Left ventricle myocardium superior (tissue), 1 donor: ENCODE data around the gene MBD6. TPM values are rescaled to one million over a fixed set of nuclear protein-coding genes. Genes with fewer than 3 reads are reported as not detected.
A peak's percentile ranks its signal among the peaks of the same experiment; 100 is the strongest.

Experiments
- ATAC-seq: fragments of 200-7000 bp; cut with Tn5 transposase; one replicate; pipeline ENCODE4 v1.9.1; 2020; ENCODE audit warnings: mild to moderate bottlenecking, moderate library complexity
- DNase-seq: peaks from one replicate; pipeline ENCODE4 v3.0.0-alpha.2; 2020
- intact Hi-C: fragments of 100-400 bp; cut with micrococcal nuclease; formaldehyde crosslinking; loops from one replicate; pipeline ENCODE4 v1.11.0; 2022
- total RNA-seq: library from RNA; stranded (reverse); fragmentation: NEBNext Ultra II Directional; extraction: Animal tissue kit (Norgen Biotek cat#: 25700); gene quantifications from one replicate; pipeline ENCODE4 v1.2.1, GENCODE V29; 2021
- donor health status: DM: no; HTN: yes; CAD: no; lungs with severe emphysema.

MBD6 gene
- total RNA-seq, 1 donor from 2014 or later = 35.2 TPM

DNA sequence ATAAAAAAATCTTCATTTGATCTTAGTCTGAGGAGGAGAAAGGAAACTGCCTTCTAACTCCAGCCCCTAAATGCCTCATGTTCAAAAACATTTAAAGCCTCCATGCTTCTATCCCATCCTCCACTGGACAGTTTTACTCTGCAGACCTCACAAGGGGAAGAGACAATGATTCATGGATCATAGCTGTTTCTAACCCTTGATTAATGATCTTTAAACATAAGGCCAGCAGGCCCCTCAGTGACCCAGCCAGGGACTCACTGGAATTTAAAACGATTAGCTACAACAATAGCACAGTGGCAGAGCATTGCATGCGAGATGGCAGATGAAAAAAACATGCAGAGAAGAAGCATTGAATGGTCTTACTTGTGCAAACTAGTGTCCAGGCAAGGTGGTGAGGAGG, 18.4 kb downstream of the MBD6 start:
- DNase-seq (no peak), ATAC-seq (no peak)
- intact Hi-C loops = no loop called here

DNA sequence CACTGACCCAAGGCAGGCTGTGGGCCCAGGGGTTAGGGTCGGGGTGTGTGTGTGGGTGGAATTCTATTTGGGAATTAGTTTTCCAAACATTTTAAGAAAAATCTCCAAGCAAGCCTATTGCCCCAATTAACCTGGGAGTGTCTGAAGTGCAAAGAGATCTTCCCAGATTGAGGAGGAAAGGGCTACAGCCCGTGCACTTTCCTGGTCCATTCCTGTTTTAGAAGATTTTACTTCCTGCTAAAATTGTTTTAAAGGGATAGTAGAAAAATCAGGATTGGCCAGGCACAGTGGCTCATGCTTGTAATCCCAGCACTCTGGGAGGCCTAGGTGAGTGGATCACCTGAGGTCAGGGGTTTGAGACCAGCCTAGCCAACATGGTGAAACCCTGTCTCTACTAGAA, 19.1 kb downstream of the MBD6 start:
- intact Hi-C loops = no loop called here
- ATAC-seq (no peak), DNase-seq (no peak)

DNA sequence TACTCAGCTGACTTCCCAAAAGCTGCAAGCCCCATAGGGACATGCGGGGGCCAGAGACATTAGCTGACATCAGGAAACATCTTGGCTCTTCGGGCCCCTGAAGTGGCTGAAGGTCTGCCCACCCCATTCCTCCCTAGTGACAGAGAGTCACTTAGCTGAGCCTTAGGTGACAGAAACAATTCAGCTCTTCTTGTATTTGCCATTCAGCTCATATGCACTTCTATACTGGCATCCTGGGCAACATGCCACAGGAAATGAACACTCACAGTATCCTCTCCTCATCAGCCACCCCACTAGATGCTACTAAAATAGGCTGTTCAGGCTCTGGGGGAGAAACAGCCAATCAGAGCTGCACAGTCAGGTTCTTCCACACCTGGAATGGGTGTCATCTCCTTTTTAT, 21.0 kb downstream of the MBD6 start:
- ATAC-seq = no peak
- intact Hi-C loops = no loop called here
- DNase-seq = no peak

DNA sequence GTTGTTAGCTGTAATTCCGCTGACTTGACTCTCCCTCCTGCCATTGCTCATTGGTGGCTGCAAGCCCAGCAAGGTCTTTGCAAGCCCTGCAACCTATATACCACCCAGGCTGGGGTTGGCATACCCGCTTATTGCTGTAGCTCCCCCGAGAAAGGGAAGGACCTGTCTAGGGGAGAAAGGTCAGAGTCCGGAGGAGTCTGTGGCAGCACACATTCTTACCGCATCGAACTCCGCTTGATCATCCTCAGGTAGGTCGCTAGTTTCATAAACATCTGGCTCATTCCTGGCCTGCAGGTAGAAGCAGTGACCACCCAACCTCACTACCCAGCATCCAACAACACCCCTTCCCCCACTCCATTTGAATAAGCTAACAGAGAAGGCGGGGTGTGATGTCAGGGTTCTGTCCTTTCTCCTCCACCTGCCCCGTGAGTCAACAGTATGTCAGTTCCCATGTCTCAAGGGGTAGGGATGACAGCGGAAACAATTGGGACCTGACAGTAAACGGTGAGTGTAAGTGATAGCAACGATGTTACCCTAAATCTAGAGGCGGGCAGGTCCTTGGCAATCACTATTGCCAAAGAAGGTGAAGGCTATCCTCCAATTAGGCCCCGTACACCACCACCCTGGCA, 23.3 kb downstream of the MBD6 start:
- intact Hi-C loops = no loop called here
- ATAC-seq (no peak), DNase-seq (no peak)

DNA sequence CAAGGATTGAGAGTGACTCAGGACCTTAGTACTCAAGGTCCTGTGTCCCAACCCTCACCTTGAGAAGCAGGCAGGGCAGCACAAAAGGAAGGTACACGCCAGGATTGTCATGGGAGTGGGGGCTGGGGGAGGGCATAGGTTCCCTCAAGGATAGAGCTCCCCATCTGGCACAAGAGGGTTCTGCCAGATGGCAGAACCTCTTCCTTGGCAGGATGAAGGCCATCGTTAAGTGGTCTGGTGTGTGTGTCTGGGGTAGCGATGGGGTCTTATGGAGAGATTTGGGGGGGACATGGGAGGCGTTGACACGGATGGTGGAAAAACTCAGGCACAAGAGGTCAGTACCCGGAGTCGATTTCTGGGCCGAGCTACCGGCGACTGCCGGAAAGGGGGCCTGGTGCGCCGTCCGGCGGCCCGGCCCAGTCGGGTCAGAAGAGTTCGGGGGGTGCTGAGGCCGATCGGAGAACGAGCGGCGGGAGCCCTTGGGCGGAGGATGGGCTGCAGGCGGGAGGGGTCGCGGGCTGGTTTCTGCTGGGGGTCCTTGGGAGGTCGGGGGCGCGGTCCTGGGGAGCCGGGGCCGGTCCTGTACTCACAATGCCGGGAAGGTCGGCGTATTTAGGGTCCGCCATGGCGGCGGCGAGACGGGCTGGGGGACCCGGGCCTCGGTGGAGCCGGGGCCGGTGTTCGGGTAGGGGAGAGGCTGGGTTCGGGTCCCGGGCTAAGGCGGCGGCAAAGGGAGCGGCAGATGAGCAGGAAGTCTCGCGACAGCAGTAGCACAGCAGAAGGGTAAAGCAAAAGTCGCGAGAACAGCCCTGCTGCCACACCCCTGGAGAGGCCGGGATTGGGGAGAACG, 24.0 kb downstream of the MBD6 start, which contains the start of gene DCTN2:
TSS of gene DCTN2 (minus strand) at position 755 of the 850 bp plus-strand sequence. CDS start at position 626, 129 bp downstream.
- peak; percentile 99 for ATAC-seq
- peak; percentile 95 for DNase-seq
- intact Hi-C loops = no loop called here

DNA sequence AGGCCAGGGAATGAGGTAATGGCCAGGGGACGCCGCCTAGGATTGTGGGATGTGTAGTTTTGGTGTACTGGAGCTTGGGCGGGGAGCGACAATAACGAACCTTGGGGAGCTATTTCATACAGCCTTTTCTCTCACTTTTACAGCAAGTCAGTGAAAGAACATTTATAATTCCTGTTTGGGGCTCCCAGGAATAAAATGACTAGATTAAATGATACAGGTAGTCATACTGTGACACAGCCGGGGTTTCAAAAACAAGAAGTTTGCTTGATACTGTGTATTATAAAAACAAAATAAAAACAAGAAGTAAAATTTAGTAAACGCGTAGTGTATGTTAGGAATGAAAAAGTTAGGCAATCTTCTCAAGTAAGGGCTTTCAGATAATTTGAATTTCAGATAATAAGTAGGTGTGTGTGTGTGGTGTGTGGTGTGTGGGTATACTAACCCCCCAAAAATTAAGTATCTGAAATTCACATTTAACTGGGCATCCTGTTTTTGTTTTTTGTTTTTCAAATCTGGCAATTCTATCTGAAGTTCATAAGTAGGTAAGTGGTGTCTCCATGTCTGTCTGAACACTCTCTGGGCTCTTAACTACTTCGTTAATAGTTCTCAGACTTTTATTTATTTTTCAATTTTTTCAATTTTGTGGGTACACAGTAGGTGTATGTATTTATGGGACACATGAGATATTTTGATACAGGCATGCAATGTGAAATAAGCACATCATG, 24.8 kb downstream of the MBD6 start:
- DNase-seq (no peak), ATAC-seq (no peak)
- intact Hi-C loops = no loop called here

DNA sequence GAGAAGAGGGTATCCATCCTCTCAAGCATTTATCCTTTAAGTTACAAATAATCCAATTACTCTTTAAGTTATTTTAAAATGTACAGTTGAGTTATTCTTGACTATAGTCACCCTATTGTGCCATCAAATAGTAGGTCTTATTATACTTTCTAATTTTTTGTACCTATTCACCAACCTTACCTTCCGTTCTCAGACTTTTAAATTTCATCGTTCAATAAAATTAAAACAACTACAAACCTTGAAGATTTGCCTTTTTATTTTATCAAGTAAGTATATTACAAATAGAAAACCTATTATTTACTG, 25.3 kb downstream of the MBD6 start:
- intact Hi-C loops = no loop called here
- DNase-seq (no peak), ATAC-seq (no peak)

DNA sequence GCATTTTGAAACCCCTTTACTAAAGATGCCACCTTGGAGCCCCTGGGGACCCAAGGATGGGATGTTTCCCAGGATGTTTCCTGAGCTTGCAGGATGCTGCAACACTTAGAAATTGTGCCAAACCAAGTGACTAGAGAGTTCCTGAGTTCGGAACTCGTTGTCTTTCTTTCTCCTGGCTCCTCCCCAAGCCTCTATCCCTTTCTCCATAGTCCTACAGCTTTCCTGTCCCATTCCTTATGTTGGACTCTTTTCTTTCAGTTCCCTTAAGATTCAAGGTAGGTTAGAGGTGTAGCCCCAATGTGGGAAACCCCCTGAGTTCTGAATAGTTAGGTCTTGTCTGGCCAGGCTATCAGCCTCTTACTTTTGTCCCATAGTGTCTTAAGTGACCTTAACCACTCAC, 25.9 kb downstream of the MBD6 start:
- no peak for DNase-seq
- intact Hi-C loops = no loop called here
- no peak for ATAC-seq

DNA sequence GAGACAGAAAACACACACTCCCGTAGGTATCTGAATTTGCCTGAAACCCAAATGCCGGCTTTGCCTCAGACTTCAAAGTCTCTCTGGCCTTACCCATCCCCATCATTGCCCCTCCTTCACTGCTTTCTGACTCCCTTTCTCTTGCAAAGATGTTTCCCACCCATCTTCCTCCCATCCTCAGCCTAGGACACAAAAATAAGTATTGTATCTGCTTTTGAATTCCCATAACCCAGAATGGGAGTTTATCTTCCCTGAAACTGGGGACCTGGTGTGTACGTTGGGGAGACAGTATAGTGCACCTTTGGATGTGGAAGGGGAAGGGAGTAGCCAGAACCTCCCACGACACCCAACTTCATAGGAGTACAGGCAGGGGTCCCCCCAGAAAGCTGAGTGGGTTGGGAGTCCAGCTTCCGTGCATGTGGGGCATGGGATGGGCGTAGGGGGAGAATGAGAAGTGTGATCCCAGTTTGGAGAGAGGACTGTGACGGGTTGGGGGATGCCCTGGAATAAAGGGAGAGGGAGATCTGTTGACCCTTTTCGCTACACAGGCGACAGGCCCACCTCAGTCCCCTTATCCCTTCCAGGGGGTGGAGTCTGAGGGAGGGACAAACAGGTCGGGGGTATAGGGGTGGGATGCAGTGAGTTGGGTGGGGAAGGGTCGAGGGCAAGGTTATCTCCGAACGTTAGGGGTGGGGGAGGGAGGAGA, 26.7 kb downstream of the MBD6 start:
- DNase-seq = no peak
- intact Hi-C loops = no loop called here

DNA sequence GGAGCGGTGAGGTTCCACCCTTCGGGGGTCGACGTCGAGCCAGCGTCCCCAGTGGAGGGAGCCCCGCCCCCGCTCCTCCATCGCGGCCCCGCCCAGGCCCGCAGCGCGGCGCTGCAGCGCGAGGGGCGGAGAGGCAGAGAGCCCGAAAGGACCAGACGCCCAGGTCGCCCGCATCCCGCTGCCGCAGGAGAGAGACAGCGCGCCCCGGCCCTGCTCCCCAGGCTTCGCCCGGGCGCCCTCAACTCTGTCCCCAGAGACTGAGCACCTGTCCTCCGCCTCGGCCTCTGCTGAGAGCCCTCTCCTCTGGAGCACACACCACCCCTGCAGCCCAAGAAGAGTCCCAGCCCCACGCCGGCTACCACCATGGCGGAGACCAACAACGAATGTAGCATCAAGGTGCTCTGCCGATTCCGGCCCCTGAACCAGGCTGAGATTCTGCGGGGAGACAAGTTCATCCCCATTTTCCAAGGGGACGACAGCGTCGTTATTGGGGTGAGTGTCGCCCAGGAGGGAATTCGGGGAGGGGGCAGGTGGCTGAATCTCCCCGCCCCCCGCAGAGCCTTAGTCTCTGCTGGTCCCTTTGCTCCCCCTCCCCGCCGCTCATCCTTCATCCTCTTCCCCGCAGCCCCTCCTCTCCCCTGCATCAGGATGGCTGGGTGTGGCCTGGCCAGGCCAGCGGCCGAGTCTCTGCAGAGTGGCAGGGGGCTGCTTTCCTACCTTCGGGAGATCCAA, 27.5 kb downstream of the MBD6 start, which contains the start of gene KIF5A:
TSS of gene KIF5A (plus strand) at position 136 of the 732 bp plus-strand sequence. CDS start at position 364, 228 bp downstream.
- ATAC-seq (no peak), DNase-seq (peak; percentile 47)
- intact Hi-C loops = no loop called here

More for the DNA sequence above, 26.7 kb downstream of the MBD6 start:
- no peak for ATAC-seq

DNA sequence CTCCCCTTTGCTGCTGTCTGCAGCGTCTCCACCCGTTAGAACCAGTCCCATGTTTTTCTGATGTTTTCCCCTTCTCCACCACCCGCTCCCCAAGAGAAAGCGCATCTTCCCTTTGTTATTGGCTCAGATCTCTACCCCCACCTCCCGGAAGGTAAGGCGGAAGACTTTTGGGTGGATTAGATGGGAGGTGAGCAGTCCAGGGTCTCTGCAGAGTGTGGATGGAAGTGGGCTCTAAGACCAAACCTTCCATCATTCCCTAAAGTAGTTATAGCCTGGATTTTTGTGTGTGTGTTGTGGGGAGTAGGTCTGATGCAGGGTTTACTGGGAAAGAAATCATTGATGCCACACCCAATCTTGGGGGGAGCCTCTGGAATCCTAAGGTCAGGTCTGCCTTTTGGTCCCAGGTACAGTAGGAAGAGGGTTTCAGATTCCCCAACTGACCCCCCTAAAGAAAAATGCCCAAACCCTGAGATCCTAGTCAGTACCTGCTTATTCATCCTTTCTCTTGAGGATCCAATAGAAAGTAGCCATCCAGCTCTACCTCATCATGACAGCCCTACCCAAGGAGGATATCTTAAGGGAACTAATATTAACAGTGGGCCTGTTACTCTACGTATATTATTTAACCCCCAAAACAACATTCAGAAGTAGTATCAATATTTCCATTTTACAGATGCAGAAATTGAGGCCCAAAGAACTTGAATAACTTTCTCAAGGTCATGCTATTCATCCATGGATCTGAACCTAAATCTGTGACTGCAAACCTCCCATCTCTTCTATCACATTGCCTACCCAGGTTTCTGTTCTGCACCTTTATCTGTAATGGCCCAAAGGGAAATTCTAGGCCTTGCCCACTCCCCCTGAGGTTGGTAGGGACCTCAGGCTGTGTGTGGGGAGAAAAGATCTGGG, 28.3 kb downstream of the MBD6 start:
- no peak for ATAC-seq
- no peak for DNase-seq
- intact Hi-C loops = no loop called here

DNA sequence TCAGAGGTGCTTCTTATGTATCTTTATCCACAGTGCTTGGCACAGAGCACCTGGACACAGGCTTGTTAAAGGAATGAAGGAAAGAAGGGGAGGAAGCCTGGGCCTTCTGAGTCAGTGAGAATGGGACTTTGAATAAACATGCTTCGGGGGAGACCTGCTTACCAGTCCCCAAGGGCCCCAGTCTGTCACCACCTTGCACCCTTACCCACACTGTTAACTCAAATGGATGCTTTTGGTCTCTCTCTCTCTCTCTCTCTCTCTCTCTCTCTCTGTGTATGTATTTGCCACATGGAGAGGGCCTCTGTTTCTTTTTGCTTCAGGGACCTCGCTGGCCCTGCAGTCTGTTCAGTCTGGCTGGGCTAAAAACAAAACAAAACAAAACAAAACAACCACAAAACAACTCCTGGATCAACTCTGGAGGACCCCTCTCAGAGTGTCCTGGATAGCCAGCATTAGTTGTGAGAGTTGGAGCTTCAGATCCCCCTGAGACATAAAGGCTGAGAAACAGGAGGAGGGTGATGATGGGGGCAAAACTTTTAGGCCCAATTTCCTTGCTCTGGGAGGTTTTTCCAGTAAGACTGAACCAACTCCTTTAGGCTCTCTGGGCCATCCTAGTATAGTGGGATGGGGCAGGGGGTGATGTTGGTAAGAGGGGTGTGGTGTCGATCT, 29.1 kb downstream of the MBD6 start:
- DNase-seq (no peak), ATAC-seq (no peak)
- intact Hi-C loops = no loop called here

DNA sequence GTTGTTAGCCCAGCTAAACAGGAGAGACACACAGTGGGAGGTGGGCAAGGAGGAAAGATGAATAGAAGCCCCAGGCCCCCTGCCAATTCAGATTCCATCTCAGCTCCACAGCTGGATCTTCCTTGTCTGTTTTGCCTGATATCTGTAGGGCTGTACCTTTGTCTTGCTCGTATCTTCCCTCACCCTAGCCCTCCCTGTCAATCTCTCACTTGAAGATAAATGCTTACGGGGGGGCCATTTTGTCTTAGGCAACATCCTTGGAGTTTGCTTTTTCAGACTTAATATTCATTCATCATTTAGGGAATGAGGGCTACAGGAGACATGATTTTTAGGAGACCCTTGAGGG, 29.7 kb downstream of the MBD6 start:
- intact Hi-C loops = no loop called here

DNA sequence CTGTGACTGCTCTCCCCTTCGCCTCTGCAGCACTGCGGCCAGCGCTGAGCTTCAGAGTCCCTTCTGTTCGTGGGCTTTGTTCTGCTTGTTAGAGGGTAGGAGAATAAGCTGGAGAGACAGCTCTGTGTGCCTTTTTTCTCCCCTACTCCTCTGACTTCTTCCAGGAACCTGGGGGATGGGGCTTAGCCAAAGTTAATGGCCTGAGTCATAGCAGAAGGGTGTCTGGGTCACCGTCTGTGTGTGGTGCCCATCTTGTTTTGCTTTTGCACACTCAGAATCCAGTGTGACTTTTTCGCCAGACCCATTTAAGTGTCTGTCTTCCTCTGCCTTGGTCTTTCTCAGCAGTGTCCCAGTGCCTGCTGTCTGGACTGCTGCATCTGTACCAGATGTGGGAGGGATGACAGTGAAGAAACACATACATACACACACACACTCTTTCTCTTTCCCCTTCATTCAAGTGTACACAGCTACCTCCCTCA, 30.2 kb downstream of the MBD6 start:
- intact Hi-C loops = no loop called here
- no peak for ATAC-seq
- DNase-seq = no peak

More for the DNA sequence above, 29.7 kb downstream of the MBD6 start:
- DNase-seq (no peak), ATAC-seq (no peak)

DNA sequence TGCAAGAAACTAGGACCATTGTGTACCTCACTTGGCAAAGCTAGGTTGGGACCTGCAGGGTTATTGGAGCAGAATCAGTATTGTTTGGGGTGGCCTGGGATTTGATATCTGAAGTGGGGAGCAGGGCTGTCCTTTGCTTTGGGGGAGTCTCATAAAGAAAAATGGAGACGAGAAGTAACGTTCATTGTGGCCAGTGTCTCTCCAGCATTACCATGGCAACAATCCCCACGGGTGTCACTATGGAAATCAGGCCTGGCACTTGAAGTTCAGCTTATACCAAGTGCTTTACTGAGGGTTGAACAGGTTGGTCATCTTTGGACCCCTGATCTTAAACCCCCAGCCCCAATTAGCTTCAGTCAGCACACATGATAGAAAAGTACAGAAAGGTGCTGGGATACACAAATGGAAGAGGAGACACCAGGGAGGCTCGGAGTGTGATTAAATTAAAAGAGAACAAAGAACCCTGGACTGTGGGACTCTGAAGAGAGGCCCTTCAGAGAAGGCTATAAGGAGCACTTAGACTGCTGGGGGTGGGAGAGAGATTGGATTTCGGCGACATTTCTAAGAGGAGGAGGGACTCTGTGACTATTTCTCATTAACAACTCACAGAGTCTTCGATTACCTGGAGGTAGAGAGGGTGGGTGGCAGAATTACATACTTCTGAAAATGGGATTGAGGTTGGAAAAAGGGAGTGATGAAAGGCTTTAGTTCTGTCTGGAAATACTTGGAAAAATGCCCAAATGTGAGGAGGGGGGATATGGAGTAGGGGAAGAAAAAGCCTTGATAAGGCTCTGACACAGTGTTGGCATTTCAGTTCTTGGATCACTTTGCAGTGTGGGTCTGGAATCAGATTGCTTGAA, 30.9 kb downstream of the MBD6 start:
- no peak for ATAC-seq
- no peak for DNase-seq
- intact Hi-C loops = no loop called here

DNA sequence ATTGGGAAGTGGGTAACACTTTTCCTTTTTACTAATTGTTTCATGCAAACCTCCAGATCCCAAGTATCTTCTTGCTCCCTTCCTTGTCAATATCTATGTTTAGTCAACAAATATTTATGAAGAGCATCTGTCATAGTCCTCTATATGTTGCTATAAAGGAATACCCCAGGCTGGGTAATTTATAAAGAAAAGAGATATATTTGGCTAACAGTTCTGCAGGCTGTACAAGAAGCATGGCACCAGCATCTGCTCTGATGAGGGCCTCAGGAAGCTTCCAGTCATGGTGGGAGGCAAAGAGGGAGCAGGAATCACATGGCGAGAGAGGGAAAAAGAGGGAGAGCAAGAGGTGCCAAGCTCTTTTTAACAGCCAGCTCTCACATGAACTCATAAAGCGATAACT, 31.8 kb downstream of the MBD6 start:
- ATAC-seq (no peak), DNase-seq (no peak)
- intact Hi-C loops = no loop called here
